GM21360 (cell line): Measurements from ENCODE around the gene FSIP1.
"Not testable (repeated sequence)": the region's sequence is repeated elsewhere in the genome, so short reads cannot be mapped to it uniquely, and the experiment has no call there.

ENCODE experiments used
- ATAC-seq: cut with Tn5 transposase; IDR thresholded peaks from one replicate; pipeline ENCODE4 v1.9.1; 2021; ENCODE audit warnings: mild to moderate bottlenecking, moderate library complexity; ENCODE audit not compliant: unreplicated experiment

FSIP1 gene

DNA sequence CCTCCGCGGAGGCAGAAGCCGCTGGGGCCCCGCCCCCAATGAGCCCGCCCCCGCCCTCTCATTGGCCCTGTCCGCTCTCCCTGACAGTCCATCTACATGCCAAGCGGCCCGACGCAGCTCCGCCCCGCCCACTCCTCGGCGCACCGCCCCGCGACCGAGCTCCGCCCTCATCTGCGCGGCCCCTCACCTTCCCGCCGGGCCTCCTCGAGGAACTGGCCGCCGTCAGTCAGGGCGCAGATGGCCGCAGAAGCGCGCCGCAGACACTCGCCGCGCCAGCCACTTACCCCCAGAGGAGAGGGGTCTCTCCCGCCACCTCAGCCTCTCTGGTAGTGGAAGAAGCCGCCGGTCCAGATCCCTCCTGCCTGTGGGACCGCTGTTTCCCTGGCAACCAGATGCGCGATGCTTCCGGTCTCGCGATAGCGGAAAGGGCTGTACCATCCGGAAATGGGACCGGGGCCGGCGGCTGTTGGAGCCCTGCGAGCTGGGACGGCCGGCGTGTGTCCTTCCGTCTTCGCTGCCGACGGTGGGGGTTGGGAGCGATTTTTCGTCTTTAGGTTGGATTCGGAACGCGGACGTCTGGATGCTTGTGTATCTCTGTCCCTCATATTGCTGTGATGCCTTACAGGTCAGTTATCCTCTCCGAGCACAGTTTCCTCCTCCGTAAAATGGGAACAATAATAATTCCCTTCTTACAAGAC, at the start of gene FSIP1:
FSIP1 (minus strand) TSS at position 401 of the 698 bp plus-strand sequence. CDS start 6,317 bp downstream, outside the sequence.
- peak; percentile 91 for ATAC-seq

DNA sequence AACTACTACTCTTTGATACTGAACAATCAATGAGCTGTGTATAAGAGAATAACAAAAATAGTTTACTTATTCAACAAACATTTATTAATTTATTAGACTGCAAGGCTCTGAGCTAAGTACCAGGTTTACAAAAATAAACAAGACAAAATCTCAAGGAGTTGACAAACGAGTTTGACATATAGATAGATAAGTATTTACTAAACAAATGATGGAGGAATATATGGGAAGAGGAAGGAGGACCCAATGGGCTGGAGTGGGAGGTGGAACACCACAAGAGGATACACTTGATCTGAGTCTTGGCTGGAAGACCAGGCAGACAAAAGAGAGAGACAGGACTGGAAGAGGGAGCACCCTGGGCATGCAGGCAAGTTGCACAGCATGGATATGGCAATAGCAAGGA, 47.5 kb upstream of the FSIP1 start:
- no peak for ATAC-seq

- no peak for ATAC-seq
Observed at GRCh38 chr15:39828374-39828931, 45.8 kb upstream of the FSIP1 start.

DNA sequence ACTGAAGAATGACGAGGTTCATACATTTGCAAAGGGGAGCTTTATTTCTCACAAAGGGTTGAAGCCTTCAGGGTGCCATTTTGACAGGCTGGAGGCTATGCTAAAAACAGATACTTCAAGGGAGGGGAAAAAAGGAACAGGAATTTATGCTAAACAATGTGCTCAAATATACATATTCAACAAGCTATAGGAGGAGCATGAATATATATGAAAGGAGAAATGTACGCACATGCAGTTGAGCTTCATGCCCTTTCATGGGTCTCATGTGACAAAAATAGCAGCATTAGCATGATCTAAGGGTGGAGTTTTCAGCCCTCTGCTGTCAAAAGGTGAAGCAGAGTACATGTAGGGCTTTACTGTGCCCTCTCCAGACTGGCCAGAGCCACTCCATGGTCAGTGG, 44.3 kb upstream of the FSIP1 start:
- no peak for ATAC-seq

GRCh38 chr15:39823634-39824033, 41.0 kb upstream of the FSIP1 start:
- no peak for ATAC-seq

- ATAC-seq, result no peak
Observed at GRCh38 chr15:39820050-39820602, 37.5 kb upstream of the FSIP1 start.

DNA sequence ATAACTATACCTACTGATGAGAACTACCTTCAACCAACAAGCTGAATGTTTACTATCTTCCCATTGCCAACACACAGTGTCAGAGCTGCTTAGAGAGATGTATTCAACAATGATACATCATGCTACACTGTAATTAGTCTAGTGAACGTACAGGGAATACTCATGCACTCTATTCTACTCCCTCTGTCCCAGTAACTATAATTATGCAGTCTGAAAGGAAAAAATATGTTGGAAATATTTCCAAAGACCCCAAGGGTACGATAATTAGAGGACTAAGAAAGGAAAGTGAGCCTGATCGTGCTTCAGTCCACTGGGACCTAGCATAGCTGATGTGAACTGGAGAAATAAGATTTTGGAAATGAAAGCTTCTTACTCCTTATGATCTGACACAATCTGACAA, 36.9 kb upstream of the FSIP1 start:
- no peak for ATAC-seq

GRCh38 chr15:39817892-39818291, 35.3 kb upstream of the FSIP1 start:
- ATAC-seq, result no peak

DNA sequence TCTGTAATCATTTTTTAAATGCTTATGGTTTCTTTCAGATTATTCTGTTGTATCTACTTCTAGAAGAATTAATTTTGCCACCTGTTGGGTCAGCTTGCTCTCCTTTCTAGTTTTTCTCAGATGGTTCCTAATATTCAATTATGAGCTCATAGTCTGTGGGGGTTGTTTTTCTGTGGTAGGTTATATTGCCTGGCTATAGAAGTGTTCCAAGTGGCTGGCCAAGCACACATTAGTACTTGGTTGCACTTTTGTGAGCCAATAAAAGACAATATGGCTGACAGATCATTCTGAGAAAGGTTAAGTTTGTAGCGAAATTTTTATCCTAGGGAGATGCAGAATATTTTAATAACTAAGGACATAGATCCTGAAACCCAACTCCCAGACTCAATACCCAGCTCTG, 31.8 kb upstream of the FSIP1 start:
- no peak for ATAC-seq

- ATAC-seq, result not testable (repeated sequence)
Observed at GRCh38 chr15:39812651-39813050, 30.0 kb upstream of the FSIP1 start.

DNA sequence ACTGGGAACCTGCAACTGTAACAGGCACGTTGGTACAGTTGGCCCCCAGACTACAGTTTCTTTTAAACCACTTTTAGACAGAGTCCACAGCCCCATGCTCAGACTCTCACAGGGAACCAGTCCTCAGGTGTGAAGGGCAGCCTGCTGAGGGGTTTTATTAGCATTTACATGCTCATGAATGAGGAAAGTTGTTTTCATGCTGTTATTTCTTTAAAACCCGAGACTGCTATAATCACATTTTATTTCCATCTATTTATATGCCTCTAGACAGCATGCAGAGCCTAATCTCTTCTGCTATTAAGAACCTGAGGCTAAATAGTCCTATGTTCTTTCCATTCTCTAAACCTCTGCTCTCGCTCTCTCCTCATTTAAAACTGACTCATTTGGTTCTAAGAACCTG, 26.3 kb upstream of the FSIP1 start:
- ATAC-seq, result no peak

GRCh38 chr15:39807791-39808190, 25.1 kb upstream of the FSIP1 start:
- ATAC-seq, result no peak

- no peak for ATAC-seq
Observed at GRCh38 chr15:39804026-39804425, 21.4 kb upstream of the FSIP1 start.

DNA sequence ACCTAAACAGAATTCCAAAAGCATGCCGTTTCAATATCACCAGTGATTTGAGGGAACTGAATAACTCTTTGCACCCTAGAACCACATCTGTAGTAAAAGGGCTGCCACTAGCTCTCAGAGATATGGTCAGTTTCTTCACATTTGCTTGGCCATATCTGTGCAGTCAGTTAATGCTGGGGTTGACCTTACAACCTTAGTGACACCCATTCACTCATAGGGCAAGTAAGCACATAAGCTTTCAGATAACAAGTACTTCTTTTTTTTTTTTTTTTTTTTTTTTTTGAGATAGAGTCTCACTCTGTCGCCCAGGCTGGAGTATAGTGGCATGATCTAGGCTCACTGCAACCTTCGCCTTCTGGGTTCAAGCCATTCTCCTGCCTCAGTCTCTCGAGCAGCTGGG, 20.4 kb upstream of the FSIP1 start:
- no peak for ATAC-seq

GRCh38 chr15:39801641-39802309, 19.1 kb upstream of the FSIP1 start:
- ATAC-seq, result peak; percentile 55

- no peak for ATAC-seq
Observed at GRCh38 chr15:39799552-39800011, 16.9 kb upstream of the FSIP1 start.

DNA sequence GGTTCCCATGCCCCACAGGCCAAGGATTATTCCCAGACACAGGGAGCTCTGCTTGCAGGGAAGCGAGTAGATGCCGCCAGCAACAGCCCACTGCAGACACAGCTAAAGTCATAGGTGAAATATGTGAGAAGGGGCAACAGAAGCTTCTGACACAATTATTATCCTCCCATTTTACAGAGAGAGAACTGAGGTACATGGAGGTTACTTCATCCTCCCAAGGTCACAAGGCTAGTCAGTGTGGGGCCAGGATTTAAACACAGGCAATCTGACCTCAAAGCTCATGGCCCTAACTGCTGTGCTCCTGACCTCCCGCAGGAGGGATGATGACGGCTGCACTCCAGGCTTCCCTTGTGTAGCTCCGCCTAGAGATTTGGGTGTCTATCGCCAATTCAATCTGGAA, 15.7 kb upstream of the FSIP1 start:
- no peak for ATAC-seq

- no peak for ATAC-seq
Observed at GRCh38 chr15:39797407-39797806, 14.8 kb upstream of the FSIP1 start.

DNA sequence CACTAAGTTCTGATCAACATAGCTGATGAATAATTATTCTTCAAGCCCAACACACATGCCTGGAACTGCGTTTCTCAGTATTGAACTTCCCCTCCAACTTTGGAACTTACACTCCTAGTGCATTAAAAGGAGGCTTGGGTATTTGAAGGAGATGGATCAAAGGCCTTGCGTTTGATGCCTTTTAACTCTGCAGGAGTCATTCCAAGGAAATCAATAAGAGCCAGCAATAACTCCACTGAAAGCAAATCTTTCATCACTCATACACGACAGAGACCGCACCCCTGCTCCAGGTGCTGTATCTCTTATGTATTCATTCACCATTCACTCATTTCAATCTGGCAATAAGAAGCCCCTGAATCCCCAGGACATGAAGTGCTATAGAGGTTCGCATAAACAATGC, 14.0 kb upstream of the FSIP1 start:
- no peak for ATAC-seq

DNA sequence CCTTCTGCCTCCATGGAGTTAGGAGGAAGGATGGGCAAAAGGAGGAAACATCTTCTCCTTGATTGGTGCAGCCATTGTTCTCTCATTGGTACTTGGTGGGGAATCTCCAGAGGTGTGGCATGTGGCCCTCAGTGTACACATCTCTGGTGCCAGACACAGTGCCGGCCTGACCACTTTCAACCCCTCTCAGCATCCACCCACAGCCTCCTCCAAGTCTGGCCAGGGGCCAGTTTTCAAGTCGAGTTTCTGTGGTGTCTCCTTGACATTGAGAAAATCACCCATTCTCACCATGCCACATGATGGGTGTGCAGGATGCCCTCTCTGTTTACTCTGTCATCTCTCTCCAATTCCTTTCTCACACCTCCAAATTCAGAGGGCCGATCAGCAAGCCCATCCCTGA, 12.8 kb upstream of the FSIP1 start:
- ATAC-seq, result no peak

GRCh38 chr15:39794954-39795353, 12.3 kb upstream of the FSIP1 start:
- ATAC-seq, result no peak

GRCh38 chr15:39793923-39794322, 11.3 kb upstream of the FSIP1 start:
- no peak for ATAC-seq
